OCI-LY7 (cell line): ENCODE data around the gene ASCC1. TPM values are rescaled to one million over a fixed set of nuclear protein-coding genes. Genes with fewer than 3 reads are reported as not detected.

Experiments
- BruUV-seq: library from RNA; stranded (reverse); fragments of 400-500 nt; replicated peaks from 2 replicates; lab custom pipeline; 2021; lab: Mats Ljungman, UMichigan
- CTCF ChIA-PET: fragments of 300-600 bp; sonication (Branson Sonifier 250); formaldehyde crosslinking; loops from one replicate; lab custom pipeline; 2022; ENCODE audit warnings: antibody characterized with exemption; ENCODE audit not compliant: unreplicated experiment; lab: Charles Lee
- POLR2A ChIA-PET: fragments of 300-600 bp; sonication (Branson Sonifier 250); formaldehyde crosslinking; loops from one replicate; lab custom pipeline; 2022; ENCODE audit warnings: antibody characterized with exemption; lab: Charles Lee
- DNase-seq: peaks from one replicate; pipeline ENCODE4 v3.0.0-alpha.2; 2015; ENCODE audit warnings: low spot score
- H2AFZ ChIP-seq: fragments of 200-600 bp; sonication (generic), shearing (Covaris generic); 2 replicates; pipeline ENCODE4 v1.6.1; 2014; ENCODE audit warnings: mild to moderate bottlenecking, antibody characterized with exemption, low read length, moderate library complexity
- H3K27ac ChIP-seq: fragments of 200-600 bp; sonication (generic); 2 replicates; pipeline ENCODE4 v1.5.1; 2014; ENCODE audit warnings: mixed run types, low read depth, mild to moderate bottlenecking, moderate library complexity, low read length, inconsistent platforms; ENCODE audit not compliant: poor library complexity, severe bottlenecking
- H3K36me3 ChIP-seq: fragments of 200-600 bp; sonication (generic); 2 replicates; pipeline ENCODE4 v1.6.1; 2014; ENCODE audit warnings: mild to moderate bottlenecking, antibody characterized with exemption, low read length, moderate library complexity, mixed read lengths; ENCODE audit not compliant: insufficient read depth
- H3K4me1 ChIP-seq: fragments of 200-600 bp; sonication (generic); 2 replicates; pipeline ENCODE4 v1.5.1; 2014; ENCODE audit warnings: mild to moderate bottlenecking, low read length; ENCODE audit not compliant: insufficient read depth, poor library complexity, severe bottlenecking
- H3K4me2 ChIP-seq: fragments of 200-600 bp; sonication (generic); 2 replicates; pipeline ENCODE4 v1.6.1; 2014; ENCODE audit warnings: mild to moderate bottlenecking, low read length
- H3K4me3 ChIP-seq: fragments of 200-600 bp; sonication (generic); 2 replicates; pipeline ENCODE4 v1.5.1; 2014; ENCODE audit warnings: mild to moderate bottlenecking, low read depth, low read length; ENCODE audit not compliant: poor library complexity, severe bottlenecking
- H3K79me2 ChIP-seq: fragments of 200-600 bp; sonication (generic); 2 replicates; pipeline ENCODE4 v1.6.1; 2016; ENCODE audit warnings: low read depth, mild to moderate bottlenecking, low read length, moderate library complexity, mixed read lengths; ENCODE audit not compliant: insufficient read depth
- H3K9me2 ChIP-seq: fragments of 200-600 bp; sonication (generic); 2 replicates; pipeline ENCODE4 v1.6.1; 2016; ENCODE audit warnings: mild to moderate bottlenecking, low read length, mixed read lengths; ENCODE audit not compliant: insufficient read depth
- H3K9me3 ChIP-seq: fragments of 200-600 bp; sonication (generic); 2 replicates; pipeline ENCODE4 v1.6.1; 2014; ENCODE audit warnings: mild to moderate bottlenecking, mixed run types, low read length, mixed read lengths
- H4K20me1 ChIP-seq: fragments of 200-600 bp; sonication (generic); 2 replicates; pipeline ENCODE4 v1.6.1; 2014; ENCODE audit warnings: mild to moderate bottlenecking, antibody characterized with exemption, low read length, moderate library complexity, mixed read lengths; ENCODE audit not compliant: insufficient read depth
- EZH2phosphoT487 ChIP-seq: fragments of 200-600 bp; sonication (generic); IDR thresholded peaks from 2 replicates; pipeline ENCODE4 v1.6.1; 2018; ENCODE audit warnings: low read depth, borderline replicate concordance, mild to moderate bottlenecking, mixed run types, antibody characterized with exemption, low read length, moderate library complexity, mixed read lengths
- intact Hi-C: fragments of 100-400 bp; cut with micrococcal nuclease; formaldehyde crosslinking; loops from one replicate; pipeline ENCODE4 v1.10.0; 2022; ENCODE audit not compliant: unreplicated experiment
- total RNA-seq, 2 experiments: library from RNA; depleted of rRNA in 1 of 2; stranded (reverse); fragments of >200 nt in 1 of 2; shearing (Covaris generic) in 1 of 2; gene quantifications; 2 replicates each; pipeline ENCODE4 v1.2.3, GENCODE V29; 2014 to 2022
- TF ChIP-seq, protein P1 (sequence below): fragments of 200-600 bp; sonication (generic); conservative IDR thresholded peaks from 2 replicates; pipeline ENCODE4 v1.5.1; 2014; ENCODE audit warnings: mild to moderate bottlenecking, antibody characterized with exemption, low read length, moderate library complexity, mixed read lengths

Gene ASCC1
- total RNA-seq, 2 experiments from 2014 or later = 27.1 to 59.9 TPM

DNA sequence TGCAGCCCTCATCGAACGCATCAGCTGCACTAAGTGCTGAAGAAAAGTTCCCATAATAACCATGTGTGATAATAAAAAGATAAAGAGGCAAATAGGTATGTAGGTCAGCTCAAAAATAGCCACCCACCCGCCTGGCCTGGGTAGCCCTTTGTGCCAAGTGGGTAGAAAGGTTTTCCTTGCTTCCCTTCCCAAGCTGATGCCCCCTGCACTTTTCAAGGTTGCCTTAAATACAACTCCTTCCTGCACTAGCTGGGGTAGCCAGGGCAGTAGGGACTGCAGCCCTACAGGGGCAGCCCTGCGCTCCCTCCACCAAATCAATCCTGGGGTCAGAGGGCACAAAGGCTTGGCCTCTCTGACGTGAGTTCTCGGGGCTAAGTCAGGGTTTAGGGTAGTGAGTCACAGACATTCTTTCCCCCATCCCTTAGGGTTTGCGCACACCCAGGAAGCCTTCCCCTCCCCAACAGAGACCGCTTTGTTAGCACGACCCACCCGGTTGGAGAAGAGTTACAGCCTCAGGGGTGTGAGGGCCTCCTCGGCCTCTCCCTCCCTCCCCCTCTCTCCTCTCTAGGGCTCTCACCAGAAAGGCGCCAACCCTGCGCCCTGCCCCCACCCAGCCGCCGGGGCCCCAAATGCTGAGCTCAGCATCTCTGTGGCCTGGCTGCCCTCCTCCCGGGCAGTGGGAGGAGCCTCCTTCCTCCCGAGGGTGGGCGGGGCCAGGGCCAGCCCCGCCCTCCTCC, 44.3 kb upstream of the ASCC1 start:
- CTCF ChIA-PET = interaction anchor here (1.7 kb wide), 1 partner anchor 15 kb away, joined by 6 read pairs; no protein-coding TSS in a partner anchor
- no TSS peak for BruUV-seq
- intact Hi-C loops = loop anchor here (1.0 kb wide), 2 partner anchors 12 to 60 kb away; no protein-coding TSS in a partner anchor

DNA sequence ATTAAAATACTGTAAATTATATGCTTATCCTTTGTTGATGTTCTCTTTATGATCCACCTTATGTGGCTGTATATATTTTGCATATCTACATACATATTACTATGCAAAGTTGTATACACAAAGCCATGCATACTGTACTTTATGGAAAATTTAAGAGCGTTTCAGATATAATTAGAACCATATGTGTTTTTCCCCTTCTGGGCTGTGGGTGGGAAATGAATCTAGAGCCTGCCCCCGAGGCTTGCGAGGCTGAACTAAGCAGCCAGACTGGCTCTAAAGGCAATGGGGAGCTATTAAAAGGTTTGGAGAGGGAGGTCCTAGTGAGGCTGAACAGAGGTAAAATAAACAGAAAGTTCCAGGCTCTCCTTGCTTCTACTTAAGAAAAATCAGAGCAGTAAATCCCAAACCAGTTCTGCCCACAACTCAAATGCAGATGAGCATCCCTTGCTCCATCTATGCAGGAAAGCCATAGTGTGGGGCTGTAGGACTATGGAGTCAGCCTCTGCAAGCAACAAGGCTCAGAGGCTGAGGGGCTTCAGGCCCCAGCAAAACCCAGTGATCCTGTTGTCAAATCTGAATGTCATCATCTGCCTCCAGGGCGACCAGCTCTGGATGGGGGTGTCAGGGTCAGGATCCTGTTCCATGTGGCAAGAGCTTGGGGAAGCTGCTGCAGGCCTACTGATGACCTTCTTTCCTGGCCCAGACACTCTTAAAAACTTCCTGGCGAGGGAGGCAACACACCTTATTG, 43.6 kb upstream of the ASCC1 start:
- ChIA-PET CTCF (interaction anchor here (0.5 to 1.7 kb wide), 2 partner anchors 15 to 59 kb away, joined by 6 to 7 read pairs; no protein-coding TSS in a partner anchor), POLR2A (interaction anchor here (0.6 to 4.8 kb wide), 20 partner anchors 7 to 400 kb away, joined by 3 to 37 read pairs (median 4); partner anchors contain the start of gene DDIT4)
- Histone ChIP-seq H3K9me2 (no peaks in the 10 kb centered on the region), H2AFZ (peak overlapping the region; percentile 68; the same call in 1 of the 2 replicates), H3K4me1 (peaks cover 79% of the 10 kb centered on the region), H3K4me3 (peak overlapping the region; percentile 66), H3K9me3 (no peaks in the 10 kb centered on the region), H3K27ac (peak overlapping the region; percentile 74), H3K79me2 (no peaks in the 10 kb centered on the region), H3K4me2 (peak overlapping the region; percentile 96), H3K36me3 (no peaks in the 10 kb centered on the region), H4K20me1 (no peaks in the 10 kb centered on the region)
- peak; percentile 40 for DNase-seq
- intact Hi-C loops = loop anchor here (1.0 kb wide), 2 partner anchors 11 to 61 kb away; no protein-coding TSS in a partner anchor
- TF ChIP-seq, protein P1, sequence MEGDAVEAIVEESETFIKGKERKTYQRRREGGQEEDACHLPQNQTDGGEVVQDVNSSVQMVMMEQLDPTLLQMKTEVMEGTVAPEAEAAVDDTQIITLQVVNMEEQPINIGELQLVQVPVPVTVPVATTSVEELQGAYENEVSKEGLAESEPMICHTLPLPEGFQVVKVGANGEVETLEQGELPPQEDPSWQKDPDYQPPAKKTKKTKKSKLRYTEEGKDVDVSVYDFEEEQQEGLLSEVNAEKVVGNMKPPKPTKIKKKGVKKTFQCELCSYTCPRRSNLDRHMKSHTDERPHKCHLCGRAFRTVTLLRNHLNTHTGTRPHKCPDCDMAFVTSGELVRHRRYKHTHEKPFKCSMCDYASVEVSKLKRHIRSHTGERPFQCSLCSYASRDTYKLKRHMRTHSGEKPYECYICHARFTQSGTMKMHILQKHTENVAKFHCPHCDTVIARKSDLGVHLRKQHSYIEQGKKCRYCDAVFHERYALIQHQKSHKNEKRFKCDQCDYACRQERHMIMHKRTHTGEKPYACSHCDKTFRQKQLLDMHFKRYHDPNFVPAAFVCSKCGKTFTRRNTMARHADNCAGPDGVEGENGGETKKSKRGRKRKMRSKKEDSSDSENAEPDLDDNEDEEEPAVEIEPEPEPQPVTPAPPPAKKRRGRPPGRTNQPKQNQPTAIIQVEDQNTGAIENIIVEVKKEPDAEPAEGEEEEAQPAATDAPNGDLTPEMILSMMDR = no peak
- TF ChIP-seq EZH2phosphoT487 = no peak
- BruUV-seq = no TSS peak

More for the DNA sequence above, 44.3 kb upstream of the ASCC1 start:
- H2AFZ ChIP-seq = peak overlapping the region; percentile 68
- H3K4me2 ChIP-seq = peak overlapping the region; percentile 96
- H3K9me2 ChIP-seq = no peaks in the 10 kb centered on the region
- H3K9me3 ChIP-seq = no peaks in the 10 kb centered on the region
- TF ChIP-seq, protein P1 = no peak
- no peak for TF ChIP-seq EZH2phosphoT487
- DNase-seq = no peak
- peak overlapping the region; percentile 74 for H3K27ac ChIP-seq
- no peaks in the 10 kb centered on the region for H3K79me2 ChIP-seq
- POLR2A ChIA-PET = interaction anchor here (0.6 to 4.8 kb wide), 24 partner anchors 8 to 401 kb away, joined by 3 to 37 read pairs (median 4); partner anchors contain the start of gene DDIT4
- H3K4me1 ChIP-seq = peaks cover 77% of the 10 kb centered on the region
- peak overlapping the region; percentile 66 for H3K4me3 ChIP-seq
- no peaks in the 10 kb centered on the region for H4K20me1 ChIP-seq
- H3K36me3 ChIP-seq = no peaks in the 10 kb centered on the region
